GM19467 (cell line): Measurements from ENCODE around the gene KCNQ1.

Experiments
- ATAC-seq: cut with Tn5 transposase; IDR thresholded peaks from one replicate; pipeline ENCODE4 v1.9.1; 2021; ENCODE audit warnings: mild to moderate bottlenecking, moderate library complexity; ENCODE audit not compliant: unreplicated experiment

KCNQ1 gene

DNA sequence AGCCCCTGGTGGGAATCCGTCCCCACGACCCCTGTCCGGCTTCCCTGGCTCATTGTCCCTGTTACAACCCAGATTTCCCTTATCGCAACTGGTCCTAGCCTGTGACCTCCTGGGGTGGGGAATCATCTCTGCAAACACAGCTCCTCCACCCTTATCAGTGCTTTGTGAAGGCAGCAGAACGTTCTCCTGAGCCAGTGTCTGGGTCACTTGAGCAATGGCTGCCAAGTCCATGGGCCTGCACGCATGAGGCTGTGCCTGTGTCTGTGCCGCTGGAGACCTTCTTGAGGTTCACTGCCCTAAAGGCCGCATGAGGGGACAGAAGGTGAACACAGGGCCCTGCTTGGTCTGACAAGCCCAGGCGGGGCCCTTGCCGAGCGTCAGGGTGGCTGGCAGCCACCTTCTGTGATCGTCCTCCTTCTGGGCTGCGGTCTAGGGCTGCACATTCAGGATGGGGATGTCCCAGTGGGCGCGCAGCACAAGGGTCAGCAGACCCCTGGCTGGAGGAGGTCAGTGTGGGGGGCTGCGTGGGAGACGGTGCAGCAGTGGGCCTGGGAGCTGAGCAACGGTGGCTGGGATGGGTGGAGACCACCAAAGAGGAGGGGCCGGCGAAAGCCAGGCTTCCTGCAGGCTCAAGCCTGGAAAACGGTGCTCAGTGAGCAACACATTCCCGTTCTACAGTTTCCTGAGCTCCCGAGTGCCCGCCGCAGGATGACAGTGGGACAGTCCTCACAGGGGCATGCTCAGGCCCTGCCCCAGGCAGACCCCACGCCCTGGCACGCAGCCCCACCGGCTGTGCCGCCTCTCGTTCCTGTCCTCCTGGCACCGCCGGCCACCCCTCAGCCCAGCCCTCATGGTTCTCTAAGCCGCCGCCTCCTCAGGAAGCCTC, 366.6 kb downstream of the KCNQ1 start:
- no peak for ATAC-seq

- no peak for ATAC-seq
These were observed 367.7 kb downstream of the KCNQ1 start for GRCh38 chr11:2812371-2812991.

- no peak for ATAC-seq
These were observed 368.5 kb downstream of the KCNQ1 start for GRCh38 chr11:2813141-2813908.

DNA sequence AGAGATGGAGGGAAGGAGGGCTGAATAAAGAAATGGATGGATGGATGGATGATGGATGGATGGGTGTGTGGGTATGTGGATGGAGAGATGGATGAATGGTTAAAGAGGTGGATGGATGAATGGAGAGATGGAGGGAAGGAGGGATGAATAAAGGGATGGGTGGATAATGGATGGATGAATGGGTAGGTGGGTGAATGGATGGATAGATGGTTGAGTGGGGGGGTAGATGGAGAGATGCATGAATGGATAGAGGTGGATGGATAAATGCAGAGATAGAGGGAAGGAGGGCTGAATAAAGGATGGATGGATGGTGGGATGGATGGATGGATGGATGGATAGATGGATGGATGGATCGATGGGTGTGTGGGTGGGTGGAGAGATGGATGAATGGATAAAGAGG, 369.2 kb downstream of the KCNQ1 start:
- ATAC-seq: no peak

- no peak for ATAC-seq
These were observed 369.9 kb downstream of the KCNQ1 start for GRCh38 chr11:2814751-2815150.

DNA sequence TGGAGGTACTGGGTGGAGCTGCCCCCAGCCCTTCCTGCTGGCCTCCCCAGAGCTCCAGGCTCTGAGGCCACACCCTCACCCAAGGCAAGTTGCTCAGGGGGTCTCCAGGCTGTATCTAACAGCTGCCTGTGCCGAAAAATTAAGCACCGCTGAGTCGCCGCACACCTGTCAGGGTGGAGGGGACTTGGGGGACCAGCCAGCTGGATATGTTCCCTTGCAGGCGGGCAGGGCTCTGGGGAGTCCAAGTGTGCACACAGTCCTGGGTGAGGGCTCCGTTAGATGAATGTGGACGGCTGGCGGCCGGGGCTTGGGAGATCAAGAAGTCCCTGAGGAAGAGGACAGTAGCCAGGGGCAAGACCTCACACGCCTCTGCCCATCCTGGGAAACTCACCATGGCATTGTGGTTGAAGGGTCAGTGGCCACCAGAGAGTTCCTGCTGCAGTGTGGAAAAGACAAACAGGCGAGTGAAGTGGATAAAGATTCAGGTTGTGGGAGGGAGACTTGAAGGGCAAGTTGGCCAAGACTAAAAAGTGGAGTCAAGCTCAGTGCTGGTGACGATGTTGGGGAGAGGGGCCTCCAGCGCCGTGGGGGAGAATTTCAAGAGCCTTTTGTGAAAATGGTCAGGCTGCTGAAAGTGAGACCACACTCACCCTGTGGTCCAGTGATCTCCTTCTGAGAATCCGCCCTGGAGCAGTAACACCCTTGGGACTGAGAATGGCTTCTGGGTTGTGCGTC, 371.1 kb downstream of the KCNQ1 start:
- ATAC-seq: no peak

DNA sequence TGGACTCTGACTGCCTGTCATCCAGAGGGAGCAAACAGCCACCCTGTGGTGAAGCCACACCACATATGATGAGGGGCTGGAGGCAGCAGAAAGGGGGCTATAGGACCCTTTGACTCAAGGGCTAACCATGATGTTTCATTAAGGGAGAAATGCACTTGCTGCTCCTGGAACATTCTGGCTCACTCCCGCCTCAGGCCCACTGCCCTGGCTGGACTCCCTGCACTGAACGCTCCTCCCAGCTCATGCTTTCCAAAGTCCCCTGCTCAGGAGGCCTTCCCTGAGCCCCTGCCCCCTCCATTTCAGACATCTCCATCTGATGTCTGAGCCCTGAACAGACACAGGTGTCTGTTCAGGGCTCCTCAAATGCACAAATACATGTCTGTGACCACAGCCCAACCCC, 371.7 kb downstream of the KCNQ1 start:
- no peak for ATAC-seq

DNA sequence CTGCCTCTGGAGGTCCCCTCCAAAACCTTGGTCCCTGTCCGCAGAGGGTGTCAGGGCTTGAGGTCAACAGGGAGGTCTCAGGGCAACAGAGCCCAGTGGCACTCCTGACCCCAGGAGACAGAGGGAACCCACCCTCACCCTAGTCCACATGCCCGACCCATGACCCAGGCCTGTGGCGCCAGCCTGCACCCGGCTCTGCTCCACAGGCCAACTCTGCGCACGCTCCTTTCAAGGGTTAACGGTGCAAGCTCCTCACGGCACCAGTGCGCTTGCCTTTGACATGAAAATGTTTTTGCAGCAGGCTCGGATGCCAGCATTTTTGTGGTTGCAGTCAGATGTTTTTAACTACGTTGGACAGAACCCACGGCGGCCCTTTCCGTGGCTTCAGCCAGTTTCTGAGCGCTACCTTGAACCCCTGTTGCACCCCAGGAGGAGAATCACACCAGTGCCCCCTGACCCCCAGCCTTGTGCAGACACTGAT, 372.2 kb downstream of the KCNQ1 start:
- no peak for ATAC-seq

- no peak for ATAC-seq
These were observed 372.6 kb downstream of the KCNQ1 start for GRCh38 chr11:2817431-2817830.

GRCh38 chr11:2818021-2818420, 373.2 kb downstream of the KCNQ1 start:
- ATAC-seq: no peak

DNA sequence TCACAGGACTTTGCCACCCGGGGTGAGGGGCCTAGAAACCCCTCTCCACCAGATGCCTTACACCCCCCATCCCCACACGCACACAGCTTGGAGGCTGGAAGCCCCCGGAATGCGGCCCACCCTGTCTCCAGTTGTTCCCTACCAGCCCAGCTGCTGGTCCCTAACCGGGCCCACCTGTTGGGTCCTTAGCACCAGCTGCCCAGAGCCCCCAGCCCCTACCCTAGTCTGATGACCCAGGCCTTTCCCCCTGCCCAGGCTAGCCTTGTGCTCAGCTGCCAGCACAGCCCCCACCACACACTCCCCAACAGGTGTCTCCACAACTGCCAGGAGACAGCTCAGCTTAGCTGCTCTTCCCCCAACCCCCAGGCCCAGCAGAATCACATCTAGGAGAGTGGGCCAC, 373.7 kb downstream of the KCNQ1 start:
- no peak for ATAC-seq

- no peak for ATAC-seq
These were observed 374.5 kb downstream of the KCNQ1 start for GRCh38 chr11:2819316-2819715.

DNA sequence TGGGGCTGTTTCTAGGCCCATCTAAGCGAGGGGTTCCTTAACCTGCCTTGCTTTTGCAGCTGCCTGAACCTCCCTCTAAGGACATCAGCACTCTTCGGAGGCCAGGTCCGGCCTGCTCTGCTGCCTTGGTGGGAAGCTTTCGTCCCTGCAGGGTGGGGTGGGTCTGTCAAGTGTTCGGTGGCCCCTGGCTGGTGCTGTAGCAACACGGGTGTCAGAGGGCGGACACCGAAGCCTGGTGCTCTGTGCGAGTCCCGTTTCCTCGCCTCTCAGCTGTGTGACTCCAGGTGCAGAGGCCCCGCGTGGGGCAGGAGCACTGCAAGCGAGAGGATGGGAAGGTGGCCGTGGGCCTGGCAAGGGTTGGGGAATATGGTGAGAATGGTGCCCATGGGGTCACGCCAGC, 376.2 kb downstream of the KCNQ1 start:
- ATAC-seq: no peak

DNA sequence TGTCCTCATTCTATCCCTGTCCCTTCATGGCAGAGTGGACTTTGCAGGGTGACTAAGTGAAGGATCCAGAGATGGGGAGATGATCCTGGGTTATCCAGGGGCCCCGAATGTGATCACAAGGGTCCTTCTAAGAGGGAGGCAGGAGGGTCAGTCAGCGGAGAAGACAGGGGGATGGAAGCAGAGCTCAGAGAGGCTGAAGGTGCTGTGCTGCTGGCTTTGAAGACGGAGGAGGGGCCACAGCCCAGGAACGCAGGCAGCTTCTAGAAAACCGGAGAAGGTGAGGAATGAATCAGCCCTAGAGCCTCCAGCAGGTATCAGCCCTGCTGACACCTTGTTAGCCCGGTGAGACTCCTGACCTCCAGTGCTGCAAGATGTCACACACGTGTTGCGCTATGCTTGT, 377.1 kb downstream of the KCNQ1 start:
- no peak for ATAC-seq

- no peak for ATAC-seq
These were observed 380.0 kb downstream of the KCNQ1 start for GRCh38 chr11:2824851-2825250.

GRCh38 chr11:2825261-2825888, 380.6 kb downstream of the KCNQ1 start:
- ATAC-seq: no peak

DNA sequence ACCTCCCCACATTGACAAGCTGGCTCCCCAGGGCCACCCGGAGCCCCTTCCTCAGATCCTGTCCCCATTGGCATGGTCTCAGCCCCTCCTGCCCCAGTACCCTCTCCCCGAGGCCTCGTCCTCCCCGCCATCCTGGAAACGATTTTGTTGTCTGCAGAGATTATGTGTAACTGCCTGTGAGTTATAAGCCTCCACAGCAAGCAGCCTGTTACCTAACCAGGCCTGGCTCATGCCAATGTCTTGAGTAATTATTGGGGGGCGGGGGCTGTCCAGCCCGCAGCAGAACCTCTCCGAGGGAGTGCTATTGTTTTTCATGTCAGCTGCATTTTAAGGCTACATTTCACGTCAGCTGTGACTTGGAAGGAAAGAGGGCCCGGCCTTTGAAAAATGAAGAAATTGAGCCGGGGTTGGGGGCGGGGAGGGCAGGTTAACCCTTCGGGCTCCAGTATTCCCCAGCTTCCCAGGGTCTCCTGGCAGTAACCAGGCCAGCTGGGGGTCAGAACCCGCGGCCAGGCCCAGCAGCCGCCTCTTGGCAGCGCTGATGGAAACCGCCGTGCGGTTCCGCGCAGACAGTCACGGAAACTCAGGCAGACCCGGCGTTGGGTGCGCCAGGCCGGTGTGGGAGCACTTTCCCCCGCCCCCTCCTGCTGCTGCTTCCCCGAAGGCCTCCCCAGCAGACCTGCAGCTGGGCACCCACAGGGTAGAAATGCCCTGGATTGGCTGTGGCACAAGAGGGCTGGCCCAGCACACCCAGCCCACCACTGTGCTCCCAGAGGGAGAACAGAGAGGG, 381.3 kb downstream of the KCNQ1 start:
- ATAC-seq: no peak

DNA sequence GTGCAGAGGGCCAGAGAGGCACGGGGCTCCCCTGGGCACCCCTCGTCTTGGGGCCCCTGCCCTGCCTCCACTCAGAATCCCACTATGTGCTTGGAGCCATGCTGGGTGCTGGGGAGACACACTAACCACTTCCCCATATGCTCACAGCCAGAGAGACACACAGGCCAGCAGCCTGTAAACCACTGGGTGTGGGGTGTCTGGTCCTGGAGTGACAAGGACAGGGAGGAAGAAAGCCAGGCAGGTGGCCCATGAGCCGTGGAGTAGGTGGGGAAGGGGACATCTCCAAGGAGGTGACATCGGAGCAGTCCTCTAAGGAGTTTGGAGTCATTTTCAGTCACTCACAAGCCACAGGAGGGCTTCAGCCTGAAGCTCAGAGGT, 381.9 kb downstream of the KCNQ1 start:
- ATAC-seq: no peak

DNA sequence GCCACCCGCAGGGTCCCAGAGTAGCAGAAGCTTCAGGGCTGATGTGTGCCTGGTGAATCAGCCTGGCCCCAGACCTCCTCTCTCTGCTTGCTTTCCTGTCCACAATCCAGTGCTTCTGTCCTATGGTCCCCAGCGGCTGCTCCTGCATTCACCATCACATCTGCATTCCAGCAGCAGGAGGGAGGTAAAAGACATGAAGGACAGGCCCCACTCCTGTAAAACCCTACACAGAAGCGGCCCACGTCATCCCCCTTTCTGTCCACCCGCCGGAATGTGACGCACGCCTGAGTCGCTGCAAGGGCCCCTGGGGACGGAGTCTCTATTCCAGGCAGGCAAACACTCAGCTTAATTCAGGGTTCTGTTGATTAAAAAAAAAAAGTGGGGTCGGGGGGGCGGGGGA, 382.4 kb downstream of the KCNQ1 start:
- ATAC-seq: no peak

GRCh38 chr11:2827792-2828191, 383.0 kb downstream of the KCNQ1 start:
- no peak for ATAC-seq
